NCI-H82 treated with DMSO at 0.1 percent for 48 hours (cell line): ENCODE data around the gene PHACTR4.
"Not testable (repeated sequence)": the region's sequence is repeated elsewhere in the genome, so short reads cannot be mapped to it uniquely, and the experiment has no call there.

Experiments
- DNase-seq: peaks from one replicate; lab custom pipeline; 2025; ENCODE audit not compliant: unreplicated experiment; lab: John Stamatoyannopoulos, UW

The PHACTR4 gene

GRCh38 chr1:28482138-28482537 is 112.6 kb downstream of the PHACTR4 start:
- no peak for DNase-seq

- no peak for DNase-seq
These were observed 113.2 kb downstream of the PHACTR4 start for GRCh38 chr1:28482702-28483101.

GRCh38 chr1:28494737-28495136 is 125.2 kb downstream of the PHACTR4 start:
- no peak for DNase-seq

GRCh38 chr1:28499553-28499952 is 130.0 kb downstream of the PHACTR4 start:
- no peak for DNase-seq

- DNase-seq = no peak
These were observed 132.4 kb downstream of the PHACTR4 start for GRCh38 chr1:28501925-28502324.

DNA sequence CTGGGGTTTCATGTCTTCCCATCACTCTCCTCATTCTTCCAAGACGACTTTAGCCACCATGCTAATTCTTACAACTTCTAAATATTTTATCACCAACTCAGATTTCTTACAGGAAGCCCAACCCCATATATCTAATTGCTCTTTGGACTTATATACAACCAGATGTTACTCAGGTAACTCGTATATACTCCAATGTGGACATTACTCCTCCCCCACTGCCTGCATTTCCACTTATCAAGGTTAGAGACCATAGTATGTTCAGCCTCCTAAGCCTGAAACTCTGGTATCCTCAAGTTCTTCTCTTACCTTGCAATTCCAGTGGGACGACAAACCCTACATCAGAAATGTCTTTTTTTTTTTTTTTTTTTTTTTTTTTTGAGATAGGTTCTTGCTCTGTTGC is 133.6 kb downstream of the PHACTR4 start:
- no peak for DNase-seq

GRCh38 chr1:28505406-28506187 is 136.1 kb downstream of the PHACTR4 start, which contains the start of gene RCC1:
Gene RCC1, plus strand, starts transcription at chr1:28506043. Its CDS starts 23,824 bp downstream, at chr1:28529867.
- DNase-seq = peak; percentile 96

GRCh38 chr1:28506907-28507246 is 137.3 kb downstream of the PHACTR4 start:
- no peak for DNase-seq

- no peak for DNase-seq
These were observed 137.7 kb downstream of the PHACTR4 start for GRCh38 chr1:28507247-28507645.

DNA sequence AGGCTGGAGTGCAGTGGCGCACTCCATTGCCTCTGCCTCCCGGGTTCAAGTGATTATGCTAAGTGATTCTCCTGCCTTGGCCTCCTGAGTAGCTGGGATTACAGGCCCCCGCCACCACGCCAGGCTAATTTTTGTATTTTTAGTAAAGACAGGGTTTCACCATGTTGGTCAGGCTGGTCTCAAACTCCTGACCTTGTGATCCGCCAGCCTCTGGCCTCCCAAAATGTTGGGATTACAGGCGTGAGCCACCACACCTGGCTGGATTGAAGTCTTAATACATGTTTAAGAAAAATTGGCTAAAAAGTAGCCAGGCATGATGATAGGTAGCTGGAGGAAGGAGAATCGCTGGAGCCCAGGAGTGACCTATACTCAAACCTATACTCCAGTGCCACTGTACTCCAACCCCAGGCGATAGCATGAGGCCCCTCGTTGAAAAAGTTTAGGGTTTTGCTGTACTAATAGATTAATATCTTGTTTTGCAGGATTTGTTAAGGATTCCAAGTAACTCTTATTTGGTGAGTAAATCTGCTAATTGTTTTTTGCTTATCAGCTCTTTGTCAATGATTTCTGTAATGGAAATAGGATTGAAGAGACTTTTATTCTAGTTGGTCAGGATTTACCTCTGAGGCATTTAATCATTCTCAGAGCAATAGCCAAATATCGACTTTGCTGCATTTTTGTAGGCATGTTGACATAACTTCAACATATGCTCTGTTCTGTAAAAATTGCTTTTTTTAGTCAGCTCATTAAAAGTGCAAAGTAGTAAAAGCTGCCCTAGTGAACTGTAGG is 138.3 kb downstream of the PHACTR4 start:
- DNase-seq = no peak

DNA sequence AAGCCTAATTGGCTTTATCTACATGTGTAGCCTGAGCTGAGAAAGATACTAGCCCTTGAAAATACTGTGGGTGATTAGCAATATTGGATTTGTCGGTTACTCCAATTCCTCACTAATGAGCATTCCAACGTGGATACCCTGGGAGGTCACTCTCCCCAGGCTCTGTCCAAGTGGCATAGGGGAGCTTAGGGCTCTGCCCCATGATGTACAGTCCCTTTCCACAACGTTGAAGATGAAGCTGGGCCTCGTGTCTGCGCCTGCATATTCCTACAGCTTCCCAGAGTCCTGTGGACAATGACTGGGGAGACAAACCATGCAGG is 138.9 kb downstream of the PHACTR4 start:
- peak; percentile 71 for DNase-seq

- DNase-seq = no peak
These were observed 140.2 kb downstream of the PHACTR4 start for GRCh38 chr1:28509705-28510272.

DNA sequence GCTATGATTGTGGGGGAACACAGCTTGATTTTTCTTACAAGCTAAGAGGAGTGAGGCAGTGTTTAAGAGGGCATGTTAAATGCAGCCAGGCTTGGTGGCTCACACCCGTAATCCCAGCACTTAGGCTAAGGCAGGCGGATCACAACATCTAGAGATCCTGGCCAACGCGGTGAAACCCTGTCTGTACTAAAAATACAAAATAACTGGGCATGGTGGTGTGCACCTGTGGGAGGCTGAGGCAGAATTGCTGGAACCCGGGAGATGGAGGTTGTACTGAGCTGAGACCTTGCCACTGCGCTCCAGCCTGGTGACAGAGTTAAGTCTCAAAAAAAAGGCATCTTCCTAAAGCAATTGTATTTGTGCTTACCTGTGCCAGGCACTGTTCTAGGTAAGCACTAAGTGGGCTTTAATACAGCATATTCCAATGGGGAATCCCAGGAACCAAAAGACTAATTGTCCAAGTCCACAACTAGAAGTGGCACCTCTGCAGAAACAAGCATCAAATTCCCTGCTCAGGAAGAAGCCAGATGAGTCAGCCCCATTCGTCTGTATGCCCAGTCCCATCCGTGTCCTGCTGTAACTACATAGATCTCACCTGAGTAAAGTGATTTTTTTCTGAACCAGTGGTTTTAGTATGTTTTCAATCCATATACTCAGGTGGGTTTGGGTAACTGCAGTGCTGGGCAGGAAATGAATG is 140.9 kb downstream of the PHACTR4 start:
- peak; percentile 64 for DNase-seq

DNA sequence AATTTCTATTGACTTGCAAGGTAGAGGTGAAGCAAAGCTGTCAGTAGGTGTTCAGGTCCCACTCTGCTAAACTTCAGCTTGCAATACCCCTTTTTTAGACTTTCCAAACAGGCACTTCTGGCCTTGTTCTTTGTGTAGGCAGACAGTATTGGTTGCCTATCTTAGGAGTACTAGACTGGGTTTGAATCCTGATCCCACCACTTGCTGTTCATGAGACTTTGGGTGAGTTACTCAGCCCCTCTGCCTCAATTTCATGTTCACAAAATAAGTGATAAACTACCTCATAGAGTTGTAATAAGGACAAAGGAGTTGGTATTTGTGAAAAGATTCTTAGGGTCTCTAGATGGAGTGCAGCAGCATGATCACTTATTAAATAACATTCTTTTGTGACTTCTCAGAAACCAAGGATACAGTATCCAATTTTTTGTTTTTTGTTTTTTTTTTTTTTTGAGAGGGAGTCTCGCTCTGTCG is 141.5 kb downstream of the PHACTR4 start:
- no peak for DNase-seq

- DNase-seq = no peak
These were observed 142.6 kb downstream of the PHACTR4 start for GRCh38 chr1:28512058-28512611.

GRCh38 chr1:28514445-28514933 is 144.9 kb downstream of the PHACTR4 start:
- DNase-seq = not testable (repeated sequence)

DNA sequence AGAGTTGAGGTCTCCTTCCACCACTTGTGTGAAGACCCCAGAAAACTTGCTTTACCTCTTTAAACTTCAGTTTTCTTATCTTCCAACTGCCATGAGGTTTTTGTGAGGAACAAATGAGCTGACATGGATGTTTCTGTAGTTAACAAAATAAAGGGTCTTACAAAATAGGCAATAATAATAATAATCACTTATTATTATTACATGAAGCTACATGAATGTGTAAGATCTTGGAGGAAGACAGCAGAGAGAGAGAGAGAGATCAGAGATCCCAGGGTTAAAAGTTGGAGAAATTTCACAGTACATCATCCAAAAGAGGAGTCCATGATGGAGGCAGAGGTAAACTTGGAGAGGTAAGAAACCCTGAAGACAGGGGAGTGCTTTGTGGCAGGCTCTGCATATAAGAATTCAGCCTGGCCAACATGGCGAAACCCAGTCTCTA is 147.0 kb downstream of the PHACTR4 start:
- no peak for DNase-seq

DNA sequence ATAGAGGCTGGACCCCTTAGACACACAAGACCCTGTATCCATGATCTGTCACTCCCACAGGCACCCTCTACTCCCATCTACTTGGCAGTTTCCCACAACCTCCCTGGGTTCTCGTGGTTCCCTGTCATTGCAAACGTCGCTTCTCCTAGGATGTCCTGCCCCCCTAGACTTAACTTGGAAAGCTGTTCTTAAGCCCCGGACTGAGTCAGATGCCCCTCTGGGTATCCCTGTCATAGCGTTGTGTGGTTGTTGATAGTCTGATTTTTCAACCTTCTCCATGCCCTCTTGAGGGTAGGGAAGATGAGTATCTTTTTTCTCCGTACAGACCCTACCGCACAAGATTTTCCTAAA is 148.1 kb downstream of the PHACTR4 start:
- DNase-seq = peak; percentile 72

- DNase-seq = peak; percentile 69
These were observed 148.6 kb downstream of the PHACTR4 start for GRCh38 chr1:28518000-28518744.

DNA sequence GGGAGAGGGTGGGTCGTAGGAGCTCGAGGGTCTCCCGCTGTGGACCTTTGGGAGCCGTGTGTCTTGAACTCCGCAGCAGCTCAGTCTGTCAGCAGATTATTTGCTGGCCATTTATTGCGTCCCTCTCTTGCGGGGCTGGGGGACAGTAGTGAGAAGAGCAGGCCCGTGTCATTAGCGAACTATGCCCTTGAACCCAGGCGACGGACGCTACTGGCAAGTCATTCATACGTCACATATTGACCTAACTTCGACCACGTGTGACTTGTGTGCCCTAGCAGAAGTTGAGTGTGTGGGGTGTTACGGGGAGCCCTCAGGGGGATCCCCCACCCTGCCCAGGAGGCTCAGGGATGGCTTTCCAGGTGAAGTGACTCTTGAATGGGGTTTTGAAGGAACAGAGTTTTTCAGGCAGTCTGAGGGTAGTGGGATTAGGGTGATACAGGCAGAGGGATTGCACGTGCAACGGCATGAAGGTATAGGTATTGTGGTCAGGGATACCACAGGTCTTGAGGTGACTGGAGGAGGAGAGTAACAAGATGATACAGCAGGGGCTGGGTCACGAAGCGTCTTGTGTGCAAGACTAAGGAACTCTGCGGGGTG is 149.3 kb downstream of the PHACTR4 start:
- no peak for DNase-seq
